Parathyroid adenoma (tissue), 2 donors: ENCODE results near the gene ATRIP.

Source experiments
- H2AFZ ChIP-seq: fragments of 300-600 bp; sonication (generic); one replicate; pipeline ENCODE4 v1.7.0; 2017; ENCODE audit warnings: antibody characterized with exemption, mild to moderate bottlenecking
- H3K27ac ChIP-seq: fragments of 300-600 bp; sonication (generic); one replicate; pipeline ENCODE4 v1.7.0; 2017
- H3K27me3 ChIP-seq: fragments of 300-600 bp; sonication (generic); one replicate; pipeline ENCODE4 v1.7.0; 2017; ENCODE audit warnings: low read length; ENCODE audit not compliant: control insufficient read depth, insufficient read depth
- H3K36me3 ChIP-seq: fragments of 300-600 bp; sonication (generic); one replicate; pipeline ENCODE4 v1.7.0; 2017; ENCODE audit warnings: low read length; ENCODE audit not compliant: control insufficient read depth, insufficient read depth
- H3K4me1 ChIP-seq: fragments of 300-600 bp; sonication (generic); one replicate; pipeline ENCODE4 v1.7.0; 2017; ENCODE audit warnings: control low read depth
- H3K4me2 ChIP-seq: fragments of 300-600 bp; sonication (generic); one replicate; pipeline ENCODE4 v1.7.0; 2017; ENCODE audit warnings: low read length
- H3K4me3 ChIP-seq: fragments of 300-600 bp; sonication (generic); one replicate; pipeline ENCODE4 v1.7.0; 2017; ENCODE audit warnings: low read depth, low read length
- H3K79me2 ChIP-seq: fragments of 300-600 bp; sonication (generic); one replicate; pipeline ENCODE4 v1.7.0; 2017; ENCODE audit warnings: control low read depth
- H3K9ac ChIP-seq: fragments of 300-600 bp; sonication (generic); one replicate; pipeline ENCODE4 v1.7.0; 2017; ENCODE audit warnings: mild to moderate bottlenecking
- H3K9me3 ChIP-seq: fragments of 300-600 bp; sonication (generic); one replicate; pipeline ENCODE4 v1.7.0; 2017; ENCODE audit warnings: low read length; ENCODE audit not compliant: control insufficient read depth
- CTCF ChIP-seq: fragments of 300-600 bp; sonication (generic); IDR thresholded peaks from one replicate; pipeline ENCODE4 v1.7.0; 2017; ENCODE audit warnings: antibody characterized with exemption, mild to moderate bottlenecking
- donor health status: primary hyperparathyroidism.

Gene ATRIP

GRCh38 chr3:48507256-48508061 lies 60.9 kb downstream of the ATRIP start:
- no peak overlapping the region for H3K9ac ChIP-seq
- H3K27ac ChIP-seq, result peak overlapping the region; percentile 43
- TF ChIP-seq CTCF, result peak; percentile 79

GRCh38 chr3:48511551-48511950 lies 65.0 kb downstream of the ATRIP start:
- no peak overlapping the region for H2AFZ ChIP-seq
- no peaks in the 10 kb centered on the region for H3K79me2 ChIP-seq
- H3K4me3 ChIP-seq, result no peak overlapping the region
- H3K36me3 ChIP-seq, result no peaks in the 10 kb centered on the region
- H3K27ac ChIP-seq, result no peak overlapping the region
- no peak overlapping the region for H3K4me2 ChIP-seq
- no peaks in the 10 kb centered on the region for H3K27me3 ChIP-seq
- H3K4me1 ChIP-seq, result peaks cover 3% of the 10 kb centered on the region
- no peak overlapping the region for H3K9ac ChIP-seq
- H3K9me3 ChIP-seq, result no peaks in the 10 kb centered on the region
- no peak for TF ChIP-seq CTCF

More at GRCh38 chr3:48507256-48508061, 60.9 kb downstream of the ATRIP start:
- no peak overlapping the region for H3K4me2 ChIP-seq
- H3K4me3 ChIP-seq, result no peak overlapping the region
- H2AFZ ChIP-seq, result peak overlapping the region; percentile 80
- no peaks in the 10 kb centered on the region for H3K27me3 ChIP-seq
- no peaks in the 10 kb centered on the region for H3K36me3 ChIP-seq
- H3K79me2 ChIP-seq, result no peaks in the 10 kb centered on the region
- H3K9me3 ChIP-seq, result no peaks in the 10 kb centered on the region
- peaks cover 12% of the 10 kb centered on the region for H3K4me1 ChIP-seq

- Histone ChIP-seq H3K27ac (no peak overlapping the region), H3K36me3 (no peaks in the 10 kb centered on the region), H3K4me1 (no peaks in the 10 kb centered on the region), H3K4me2 (no peak overlapping the region), H3K9me3 (no peaks in the 10 kb centered on the region), H3K79me2 (no peaks in the 10 kb centered on the region), H2AFZ (no peak overlapping the region), H3K9ac (no peak overlapping the region), H3K4me3 (no peak overlapping the region), H3K27me3 (no peaks in the 10 kb centered on the region)
- no peak for TF ChIP-seq CTCF
These were observed 68.1 kb downstream of the ATRIP start for GRCh38 chr3:48514431-48515227.
